H9 (cell line): ENCODE measurements around the gene PCDHGB5. TPM values are rescaled to one million over a fixed set of nuclear protein-coding genes. Genes with fewer than 3 reads are reported as not detected.

Experiments
- DNase-seq: peaks from one replicate; pipeline ENCODE4 v3.0.0-alpha.2; 2017
- H2AFZ ChIP-seq: one replicate; pipeline ENCODE4 v1.6.1; 2013; ENCODE audit warnings: mild to moderate bottlenecking, low read length, control low read depth, moderate library complexity
- H2AK5ac ChIP-seq: 2 replicates; pipeline ENCODE4 v1.6.1; 2013; ENCODE audit warnings: low read length, control low read depth, mixed read lengths; ENCODE audit not compliant: insufficient read length
- H2BK120ac ChIP-seq: one replicate; pipeline ENCODE4 v1.6.1; 2013; ENCODE audit warnings: low read depth, mild to moderate bottlenecking, low read length, control low read depth, inconsistent platforms; ENCODE audit not compliant: poor library complexity, severe bottlenecking
- H2BK12ac ChIP-seq: 2 replicates; pipeline ENCODE4 v1.6.1; 2013; ENCODE audit warnings: low read length, control low read depth, mixed read lengths, low read depth; ENCODE audit not compliant: insufficient read length
- H2BK15ac ChIP-seq: 2 replicates; pipeline ENCODE4 v1.6.1; 2013; ENCODE audit warnings: low read depth, low read length, control low read depth
- H2BK20ac ChIP-seq: one replicate; pipeline ENCODE4 v1.6.1; 2013; ENCODE audit warnings: low read depth, mild to moderate bottlenecking, low read length, control low read depth, inconsistent platforms; ENCODE audit not compliant: poor library complexity, severe bottlenecking
- H2BK5ac ChIP-seq: 2 replicates; pipeline ENCODE4 v1.6.1; 2013; ENCODE audit warnings: low read length, control low read depth, mixed read lengths; ENCODE audit not compliant: insufficient read length
- H3K14ac ChIP-seq: 2 replicates; pipeline ENCODE4 v1.6.1; 2013; ENCODE audit warnings: low read length, control low read depth; ENCODE audit not compliant: insufficient read depth
- H3K18ac ChIP-seq: 2 replicates; pipeline ENCODE4 v1.6.1; 2013; ENCODE audit warnings: low read depth, mild to moderate bottlenecking, mixed read lengths, low read length, control low read depth; ENCODE audit not compliant: insufficient read length
- H3K23ac ChIP-seq: 2 replicates; pipeline ENCODE4 v1.6.1; 2013; ENCODE audit warnings: low read length, control low read depth, mixed read lengths, low read depth; ENCODE audit not compliant: insufficient read length
- H3K23me2 ChIP-seq: 2 replicates; pipeline ENCODE4 v1.6.1; 2013; ENCODE audit warnings: low read depth, mild to moderate bottlenecking, mixed read lengths, low read length, control low read depth; ENCODE audit not compliant: insufficient read length, poor library complexity, severe bottlenecking
- H3K27ac ChIP-seq: 2 replicates; pipeline ENCODE4 v1.5.1; 2013; ENCODE audit warnings: low read length, control low read depth, mixed read lengths, low read depth; ENCODE audit not compliant: insufficient read length
- H3K27me3 ChIP-seq: 2 replicates; pipeline ENCODE4 v1.6.1; 2013; ENCODE audit warnings: low read length, control low read depth, inconsistent platforms; ENCODE audit not compliant: insufficient read depth
- H3K4ac ChIP-seq: 2 replicates; pipeline ENCODE4 v1.6.1; 2013; ENCODE audit warnings: low read depth, mild to moderate bottlenecking, control low read depth, inconsistent platforms, low read length, moderate library complexity
- H3K4me1 ChIP-seq: 2 replicates; pipeline ENCODE4 v1.6.1; 2013; ENCODE audit warnings: low read length, control low read depth, inconsistent platforms; ENCODE audit not compliant: insufficient read depth
- H3K4me2 ChIP-seq: 2 replicates; pipeline ENCODE4 v1.6.1; 2013; ENCODE audit warnings: low read length, control low read depth, mixed read lengths; ENCODE audit not compliant: insufficient read length, insufficient read depth
- H3K56ac ChIP-seq: 2 replicates; pipeline ENCODE4 v1.6.1; 2013; ENCODE audit warnings: low read depth, mild to moderate bottlenecking, mixed read lengths, low read length, control low read depth; ENCODE audit not compliant: insufficient read length
- H3K79me1 ChIP-seq: 2 replicates; pipeline ENCODE4 v1.6.1; 2013; ENCODE audit warnings: low read depth, mild to moderate bottlenecking, moderate library complexity, low read length, control low read depth, inconsistent platforms; ENCODE audit not compliant: insufficient read depth, poor library complexity, severe bottlenecking
- H3K79me2 ChIP-seq: 2 replicates; pipeline ENCODE4 v1.6.1; 2013; ENCODE audit warnings: low read length, control low read depth, inconsistent platforms; ENCODE audit not compliant: insufficient read depth
- H3K9ac ChIP-seq: 2 replicates; pipeline ENCODE4 v1.6.1; 2013; ENCODE audit warnings: low read length, control low read depth, mixed read lengths; ENCODE audit not compliant: insufficient read length; ENCODE audit errors: extremely low read depth
- H3K9me3 ChIP-seq: one replicate; pipeline ENCODE4 v1.6.1; 2013; ENCODE audit warnings: low read depth, low read length, inconsistent platforms; ENCODE audit not compliant: control insufficient read depth
- H3T11ph ChIP-seq: one replicate; pipeline ENCODE4 v1.6.1; 2013; ENCODE audit warnings: mild to moderate bottlenecking, low read length, control low read depth, inconsistent platforms
- H4K20me1 ChIP-seq: one replicate; pipeline ENCODE4 v1.6.1; 2013; ENCODE audit not compliant: control insufficient read depth, insufficient read length, insufficient read depth
- H4K5ac ChIP-seq: 2 replicates; pipeline ENCODE4 v1.6.1; 2013; ENCODE audit warnings: low read depth, mild to moderate bottlenecking, mixed read lengths, low read length, control low read depth; ENCODE audit not compliant: insufficient read length
- H4K8ac ChIP-seq: replicated peaks from 2 replicates; pipeline ENCODE4 v1.6.1; 2013; ENCODE audit warnings: low read length, control low read depth, mixed read lengths, low read depth; ENCODE audit not compliant: insufficient read length
- H4K91ac ChIP-seq: 2 replicates; pipeline ENCODE4 v1.6.1; 2013; ENCODE audit warnings: low read depth, mild to moderate bottlenecking, moderate library complexity, mixed read lengths, low read length, control low read depth; ENCODE audit not compliant: insufficient read length
- H3K27ac Mint-ChIP-seq, 3 experiments: 2 replicates in 2 of 3; 3 replicates in 1 of 3; pipeline ENCODE4 v1.8.0; 2020 to 2021; ENCODE audit warnings: mixed read lengths in 3 of 3, mild to moderate bottlenecking in 1 of 3, moderate library complexity in 1 of 3
- H3K27me3 Mint-ChIP-seq: 2 replicates; pipeline ENCODE4 v1.8.0; 2021; ENCODE audit warnings: low read depth, mild to moderate bottlenecking, moderate library complexity, mixed read lengths
- H3K36me3 Mint-ChIP-seq, 3 experiments: 2 replicates in 2 of 3; 3 replicates in 1 of 3; pipeline ENCODE4 v1.8.0; 2020 to 2021; ENCODE audit warnings: low read depth in 3 of 3, mixed read lengths in 3 of 3; ENCODE audit not compliant: insufficient read depth in 1 of 3
- H3K4me1 Mint-ChIP-seq, 2 experiments: 2 replicates each; pipeline ENCODE4 v1.8.0; 2020; ENCODE audit warnings: mixed read lengths in 2 of 2
- H3K4me3 Mint-ChIP-seq, 2 experiments: 2 replicates in 1 of 2; 3 replicates in 1 of 2; pipeline ENCODE4 v1.8.0; 2020 to 2021; ENCODE audit warnings: mild to moderate bottlenecking in 2 of 2, mixed read lengths in 2 of 2, moderate library complexity in 1 of 2
- H3K9me3 Mint-ChIP-seq, 2 experiments: 2 replicates in 1 of 2; 3 replicates in 1 of 2; pipeline ENCODE4 v1.8.0; 2020; ENCODE audit warnings: mild to moderate bottlenecking in 2 of 2, mixed read lengths in 2 of 2, moderate library complexity in 1 of 2
- CTCF ChIP-seq: fragments of 200-600 bp; sonication (generic); conservative IDR thresholded peaks from 3 replicates; pipeline ENCODE4 v1.8.0; 2021; ENCODE audit warnings: antibody characterized with exemption, mild to moderate bottlenecking
- WGBS: extraction: QIAGEN DNeasy Blood & Tissue Kit; methylation state at CpG from one replicate; pipeline ENCODE4 v1.1.7; 2013; ENCODE audit warnings: missing lambda C conversion rate, low lambda C conversion rate, mixed read lengths; ENCODE audit not compliant: insufficient read length; ENCODE audit errors: extremely low coverage; 5-methylcytosine and 5-hydroxymethylcytosine counted together
- total RNA-seq: library from RNA; stranded (reverse); gene quantifications from 2 replicates; pipeline ENCODE4 v1.2.1, GENCODE V29; 2021

Gene PCDHGB5
- total RNA-seq, 1 experiment from 2014 or later, result 3.8 TPM

GRCh38 chr5:141402553-141403243 lies 5.0 kb downstream of the PCDHGB5 start, which contains the start of gene PCDHGA9:
Gene PCDHGA9 (plus strand): TSS chr5:141402778. CDS start chr5:141402953, 175 bp downstream.
- Histone ChIP-seq H3K79me1 (no peaks in the 10 kb centered on the region), H4K91ac (no peak within 1 kb of the TSS), H2BK20ac (no peak within 1 kb of the TSS), H3K4ac (no peak within 1 kb of the TSS), H2BK12ac (no peak within 1 kb of the TSS), H3K27ac (no peak within 1 kb of the TSS), H3K27me3 (no peaks in the 10 kb centered on the region), H2AFZ (no peak within 1 kb of the TSS), H3K56ac (no peak within 1 kb of the TSS), H3K9ac (no peak within 1 kb of the TSS), H3K18ac (no peak within 1 kb of the TSS), H3K23ac (no peak within 1 kb of the TSS), H3K9me3 (peaks cover 29% of the 10 kb centered on the region), H2AK5ac (no peak within 1 kb of the TSS), H4K5ac (no peak within 1 kb of the TSS), H4K20me1 (no peaks in the 10 kb centered on the region), H3K14ac (no peak within 1 kb of the TSS; the same call in 1 of the 2 replicates), H2BK15ac (no peak within 1 kb of the TSS), H3T11ph (no peak within 1 kb of the TSS), H2BK5ac (no peak within 1 kb of the TSS), H2BK120ac (no peak within 1 kb of the TSS), H3K23me2 (no peaks in the 10 kb centered on the region), H3K4me1 (no peaks in the 10 kb centered on the region), H3K79me2 (no peaks in the 10 kb centered on the region), H3K4me2 (no peak within 1 kb of the TSS), H4K8ac (no peak within 1 kb of the TSS)
- Mint-ChIP-seq H3K4me1 (no peaks in the 10 kb centered on the region), H3K36me3 (peaks cover 17 to 31% (median 29%) of the 10 kb centered on the region in 3 experiments), H3K27me3 (no peaks in the 10 kb centered on the region), H3K9me3 (peaks cover 31 to 50% of the 10 kb centered on the region in 2 experiments), H3K27ac (peak within 1 kb of the TSS in 1 of 3 experiments; percentile 25; a peak in 1 of 7 replicates), H3K4me3 (no peak within 1 kb of the TSS)
- WGBS, result no CpG with 5 or more reads among the region's 27 CpGs
- DNase-seq, result no peak
- peak; percentile 56 for TF ChIP-seq CTCF
